Uterus (tissue), 2 donors: ENCODE data around the gene SAP25.

Experiments
- POLR2A ChIP-seq, 2 donors: fragments of 450-650 bp; IDR thresholded peaks; one replicate each; pipeline ENCODE4 v1.6.1; 2016; ENCODE audit warnings: antibody characterized with exemption in 2 of 2, mild to moderate bottlenecking in 1 of 2, moderate library complexity in 1 of 2
- TF ChIP-seq, protein P1 (sequence below), 4 experiments: fragments of 200-600 bp in 2 of 4; fragments of 450-650 bp in 2 of 4; sonication (generic) in 2 of 4; IDR thresholded peaks; one replicate each; pipeline ENCODE4 v1.5.1; 2016 to 2019; ENCODE audit warnings: antibody characterized with exemption in 4 of 4, mild to moderate bottlenecking in 2 of 4, moderate library complexity in 1 of 4

DNA sequence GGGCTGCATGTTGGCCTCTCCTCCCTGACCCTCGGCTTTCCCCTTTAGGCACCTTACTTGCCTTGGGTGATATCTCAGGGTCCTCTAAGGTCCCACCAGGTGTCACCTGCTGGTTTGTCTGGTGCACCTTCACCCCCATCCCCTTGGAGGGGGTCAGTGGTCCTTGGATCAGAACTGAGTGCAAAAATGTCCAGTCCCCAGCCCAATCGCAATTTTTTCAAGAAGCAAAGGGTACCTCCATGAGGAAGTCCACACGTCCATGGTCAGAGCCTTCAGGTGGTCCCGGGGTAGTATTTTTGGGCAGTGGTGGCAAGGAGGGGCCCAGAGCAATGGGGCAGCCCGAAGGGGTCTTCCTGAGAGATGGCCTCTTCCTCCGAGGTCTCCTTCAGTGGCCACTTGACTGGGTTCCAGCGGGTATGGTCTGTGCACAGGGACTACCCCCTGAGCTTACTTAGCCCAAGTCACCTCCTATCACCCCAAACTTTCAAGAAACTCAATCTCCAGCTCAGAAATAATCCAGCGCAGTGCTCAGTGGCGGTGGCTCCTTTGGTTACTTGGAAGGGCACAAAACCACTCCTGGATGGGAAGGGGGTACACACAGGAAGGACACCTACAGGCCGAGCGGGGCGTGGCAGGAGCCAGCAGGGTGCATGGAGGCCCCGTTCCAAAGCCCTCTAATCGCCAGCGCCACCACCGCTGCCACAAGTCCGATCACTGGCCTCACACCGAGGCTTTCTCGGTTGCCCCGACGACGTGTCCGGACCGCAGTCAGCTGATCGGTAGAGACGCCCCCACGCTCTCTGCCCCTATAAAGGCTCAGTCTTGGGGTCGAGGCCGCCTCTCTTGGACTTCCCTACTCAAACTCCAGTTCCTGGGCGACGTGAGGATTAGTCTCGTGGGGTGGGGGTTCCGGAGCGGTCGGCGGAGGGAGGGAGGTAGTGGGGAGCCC lies 4.5 kb downstream of the SAP25 start:
- TF ChIP-seq, protein P1, sequence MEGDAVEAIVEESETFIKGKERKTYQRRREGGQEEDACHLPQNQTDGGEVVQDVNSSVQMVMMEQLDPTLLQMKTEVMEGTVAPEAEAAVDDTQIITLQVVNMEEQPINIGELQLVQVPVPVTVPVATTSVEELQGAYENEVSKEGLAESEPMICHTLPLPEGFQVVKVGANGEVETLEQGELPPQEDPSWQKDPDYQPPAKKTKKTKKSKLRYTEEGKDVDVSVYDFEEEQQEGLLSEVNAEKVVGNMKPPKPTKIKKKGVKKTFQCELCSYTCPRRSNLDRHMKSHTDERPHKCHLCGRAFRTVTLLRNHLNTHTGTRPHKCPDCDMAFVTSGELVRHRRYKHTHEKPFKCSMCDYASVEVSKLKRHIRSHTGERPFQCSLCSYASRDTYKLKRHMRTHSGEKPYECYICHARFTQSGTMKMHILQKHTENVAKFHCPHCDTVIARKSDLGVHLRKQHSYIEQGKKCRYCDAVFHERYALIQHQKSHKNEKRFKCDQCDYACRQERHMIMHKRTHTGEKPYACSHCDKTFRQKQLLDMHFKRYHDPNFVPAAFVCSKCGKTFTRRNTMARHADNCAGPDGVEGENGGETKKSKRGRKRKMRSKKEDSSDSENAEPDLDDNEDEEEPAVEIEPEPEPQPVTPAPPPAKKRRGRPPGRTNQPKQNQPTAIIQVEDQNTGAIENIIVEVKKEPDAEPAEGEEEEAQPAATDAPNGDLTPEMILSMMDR (IDR thresholded peaks at IDR 0.05), result peak in 3 of 4 experiments; percentile 22 to 47 (median 36)
- TF ChIP-seq POLR2A (IDR thresholded peaks at IDR 0.05), result no peak
